SK-N-SH (cell line): ENCODE data around the gene GPC5. TPM values are rescaled to one million over a fixed set of nuclear protein-coding genes. Genes with fewer than 3 reads are reported as not detected.

ENCODE experiments used
- CTCF ChIA-PET: fragments of 300-600, 350-600 bp; formaldehyde crosslinking; extraction: SDS; loops from one replicate; lab custom pipeline; 2021; lab: Yijun Ruan, JAX
- POLR2A ChIA-PET: fragments of 350-600 bp; sonication (Branson Sonifier 250); formaldehyde crosslinking; extraction: SDS; loops from one replicate; lab custom pipeline; 2020; ENCODE audit warnings: antibody characterized with exemption, inconsistent platforms; lab: Yijun Ruan, JAX
- DNase-seq: peaks from one replicate; pipeline ENCODE4 v3.0.0; 2012
- H2AFZ ChIP-seq: fragments of 200-600 bp; sonication (generic); 2 replicates; pipeline ENCODE4 v1.8.1; 2016; ENCODE audit warnings: antibody characterized with exemption, mild to moderate bottlenecking, low read depth
- H3F3A ChIP-seq: fragments of 200-600 bp; sonication (generic); replicated peaks from 2 replicates; pipeline ENCODE3; 2016; ENCODE audit warnings: antibody characterized with exemption, mild to moderate bottlenecking; ENCODE audit not compliant: insufficient read depth
- H3K27ac ChIP-seq, 2 experiments: fragments of 200-500 bp in 1 of 2; fragments of 200-600 bp in 1 of 2; sonication (Bioruptor generic) in 1 of 2; sonication (generic), shearing (Covaris generic) in 1 of 2; 2 replicates each; pipeline versions ENCODE4 v1.5.1 to v1.6.1; 2014 to 2016; ENCODE audit warnings: low read depth in 2 of 2, inconsistent platforms in 1 of 2, low read length in 1 of 2, mild to moderate bottlenecking in 1 of 2, mixed read lengths in 1 of 2
- H3K27me3 ChIP-seq: fragments of 200-600 bp; sonication (generic), shearing (Covaris generic); 2 replicates; pipeline ENCODE4 v1.6.1; 2016; ENCODE audit warnings: mixed run types; ENCODE audit not compliant: insufficient read depth
- H3K36me3 ChIP-seq, 2 experiments: fragments of 200-500 bp in 1 of 2; fragments of 200-600 bp in 1 of 2; sonication (Bioruptor generic) in 1 of 2; sonication (generic) in 1 of 2; replicated peaks in 1 of 2; 2 replicates each; pipeline versions ENCODE3 to v1.5.1; 2014 to 2016; ENCODE audit warnings: low read length in 1 of 2, mild to moderate bottlenecking in 1 of 2; ENCODE audit not compliant: insufficient read depth in 2 of 2, control insufficient read depth in 1 of 2
- H3K4me1 ChIP-seq, 2 experiments: fragments of 200-500 bp in 1 of 2; fragments of 200-600 bp in 1 of 2; sonication (Bioruptor generic) in 1 of 2; sonication (generic), shearing (Covaris generic) in 1 of 2; 2 replicates each; pipeline versions ENCODE4 v1.5.1 to v1.6.1; 2014 to 2016; ENCODE audit warnings: low read depth in 1 of 2, low read length in 1 of 2, mixed run types in 1 of 2; ENCODE audit not compliant: insufficient read depth in 2 of 2, control insufficient read depth in 1 of 2
- H3K4me2 ChIP-seq: fragments of 200-600 bp; sonication (generic), shearing (Covaris generic); 2 replicates; pipeline ENCODE4 v1.6.1; 2017; ENCODE audit warnings: mixed run types
- H3K4me3 ChIP-seq, 2 experiments: fragments of 200-500 bp in 1 of 2; fragments of 200-600 bp in 1 of 2; sonication (Bioruptor generic) in 1 of 2; sonication (generic), shearing (Covaris generic) in 1 of 2; 2 replicates each; pipeline versions ENCODE4 v1.5.1 to v1.8.1; 2014 to 2016; ENCODE audit warnings: low read depth in 2 of 2, inconsistent platforms in 1 of 2, low read length in 1 of 2, mild to moderate bottlenecking in 1 of 2, mixed read lengths in 1 of 2, moderate library complexity in 1 of 2
- H3K79me2 ChIP-seq: fragments of 200-600 bp; sonication (generic); 2 replicates; pipeline ENCODE4 v1.8.1; 2017; ENCODE audit warnings: mild to moderate bottlenecking; ENCODE audit not compliant: insufficient read depth
- H3K9ac ChIP-seq: fragments of 200-600 bp; sonication (generic); 2 replicates; pipeline ENCODE4 v1.6.1; 2017; ENCODE audit warnings: mixed run types
- H3K9me2 ChIP-seq: fragments of 200-600 bp; sonication (generic); 2 replicates; pipeline ENCODE4 v1.6.1; 2017; ENCODE audit warnings: mixed run types
- H3K9me3 ChIP-seq: fragments of 200-600 bp; sonication (generic); 2 replicates; pipeline ENCODE4 v1.6.1; 2017; ENCODE audit warnings: mixed run types, mild to moderate bottlenecking, moderate library complexity
- H4K20me1 ChIP-seq: fragments of 200-600 bp; sonication (generic); 2 replicates; pipeline ENCODE4 v1.6.1; 2017; ENCODE audit warnings: mild to moderate bottlenecking, mixed run types; ENCODE audit not compliant: insufficient read depth
- ELF1 ChIP-seq: IDR thresholded peaks from 2 replicates; pipeline ENCODE4 v1.4.0; 2012
- FOXJ3 ChIP-seq: sonication (generic); formaldehyde crosslinking; IDR thresholded peaks from 2 replicates; pipeline ENCODE4 v1.5.1; 2020; ENCODE audit warnings: mild to moderate bottlenecking, missing genetic modification reagents
- FOXM1 ChIP-seq: IDR thresholded peaks from 2 replicates; pipeline ENCODE4 v1.4.0; 2012; ENCODE audit warnings: low read depth, mild to moderate bottlenecking
- GABPA ChIP-seq: IDR thresholded peaks from 2 replicates; pipeline ENCODE4 v1.4.0; 2012; ENCODE audit warnings: low read depth, mild to moderate bottlenecking
- GATA2 ChIP-seq: sonication (generic); formaldehyde crosslinking; IDR thresholded peaks from 2 replicates; pipeline ENCODE4 v1.5.0; 2020; ENCODE audit warnings: mild to moderate bottlenecking, missing genetic modification reagents
- JUND ChIP-seq: IDR thresholded peaks from 2 replicates; pipeline ENCODE4 v1.4.0; 2012
- POLR2AphosphoS5 ChIP-seq: IDR thresholded peaks from 2 replicates; pipeline ENCODE4 v1.6.1; 2012; ENCODE audit warnings: low read depth, low read length
- RFX5 ChIP-seq: IDR thresholded peaks from 2 replicates; pipeline ENCODE4 v1.6.1; 2012; ENCODE audit warnings: mild to moderate bottlenecking, improper control_type of control experiment, low read length
- SMC3 ChIP-seq: IDR thresholded peaks from 2 replicates; pipeline ENCODE4 v1.6.1; 2012; ENCODE audit warnings: low read depth, low read length, improper control_type of control experiment
- TEAD4 ChIP-seq: IDR thresholded peaks from 2 replicates; pipeline ENCODE4 v1.4.0; 2012; ENCODE audit warnings: mild to moderate bottlenecking, borderline replicate concordance; ENCODE audit not compliant: insufficient read depth
- polyA plus RNA-seq, 3 experiments: library from polyadenylated mRNA; depleted of rRNA; stranded (reverse); fragments of >200 nt; gene quantifications; 2 replicates each; pipeline ENCODE4 v1.2.3, GENCODE V29; 2012
- TF ChIP-seq, protein P1 (sequence below): IDR thresholded peaks from 2 replicates; pipeline ENCODE4 v1.6.1; 2012; ENCODE audit warnings: mild to moderate bottlenecking, low read depth, low read length, moderate library complexity
- TF ChIP-seq, protein P2 (sequence below): fragments of 200-600 bp; sonication (generic); IDR thresholded peaks from 2 replicates; pipeline ENCODE4 v1.6.1; 2017; ENCODE audit warnings: antibody characterized with exemption, mild to moderate bottlenecking, moderate library complexity
- TF ChIP-seq, protein P3 (sequence below): fragments of 150-350 bp; IDR thresholded peaks from 2 replicates; pipeline ENCODE4 v1.6.1; 2017; ENCODE audit warnings: antibody characterized with exemption, low read length, low read depth, borderline replicate concordance
- TF ChIP-seq, protein P4 (sequence below): fragments of 150-350 bp; IDR thresholded peaks from 2 replicates; pipeline ENCODE4 v1.6.1; 2016; ENCODE audit warnings: mild to moderate bottlenecking, low read depth, low read length

GPC5 gene
- polyA plus RNA-seq, 1 of the 3 experiments (the other 2 are of a cell fraction), result 0.03 TPM

DNA sequence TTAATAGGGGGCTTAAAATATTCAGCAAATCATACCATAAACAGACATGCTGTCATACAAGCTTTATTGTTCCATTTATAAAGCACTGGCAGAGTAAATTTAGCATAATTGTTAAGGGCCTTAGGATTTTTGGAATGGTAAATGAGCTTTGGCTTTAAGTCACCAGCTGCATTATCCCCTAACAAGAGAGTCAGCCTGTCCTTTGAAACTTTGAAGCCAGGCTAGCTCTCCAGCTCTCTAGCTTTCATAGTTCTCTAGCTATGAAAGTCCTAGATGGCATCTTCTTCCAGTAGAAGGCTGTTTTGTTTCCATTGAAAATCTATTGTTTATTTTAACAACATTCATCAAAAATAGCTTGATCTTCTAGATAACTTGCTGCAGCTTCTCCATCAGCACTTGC lies 1407.3 kb downstream of the GPC5 start:
- no peak overlapping the region for H2AFZ ChIP-seq
- H3K27me3 ChIP-seq, result no peaks in the 10 kb centered on the region
- DNase-seq, result no peak
- no peaks in the 10 kb centered on the region; a peak in 1 of 4 replicates for H3K4me1 ChIP-seq
- no peak overlapping the region for H3K9ac ChIP-seq
- peaks cover 5% of the 10 kb centered on the region for H3F3A ChIP-seq
- no peaks in the 10 kb centered on the region for H3K9me3 ChIP-seq
- no peak overlapping the region for H3K4me2 ChIP-seq
- H3K9me2 ChIP-seq, result no peaks in the 10 kb centered on the region
- no peak overlapping the region for H3K27ac ChIP-seq
- H3K4me3 ChIP-seq, result no peak overlapping the region
- no peaks in the 10 kb centered on the region for H3K79me2 ChIP-seq
- ChIA-PET CTCF (interaction anchor here (0.9 kb wide), 1 partner anchor 9 kb away, joined by 4 read pairs; no protein-coding TSS in a partner anchor), POLR2A (no interaction called here)
- no peaks in the 10 kb centered on the region for H3K36me3 ChIP-seq
- no peaks in the 10 kb centered on the region for H4K20me1 ChIP-seq
- TF ChIP-seq, protein P1, sequence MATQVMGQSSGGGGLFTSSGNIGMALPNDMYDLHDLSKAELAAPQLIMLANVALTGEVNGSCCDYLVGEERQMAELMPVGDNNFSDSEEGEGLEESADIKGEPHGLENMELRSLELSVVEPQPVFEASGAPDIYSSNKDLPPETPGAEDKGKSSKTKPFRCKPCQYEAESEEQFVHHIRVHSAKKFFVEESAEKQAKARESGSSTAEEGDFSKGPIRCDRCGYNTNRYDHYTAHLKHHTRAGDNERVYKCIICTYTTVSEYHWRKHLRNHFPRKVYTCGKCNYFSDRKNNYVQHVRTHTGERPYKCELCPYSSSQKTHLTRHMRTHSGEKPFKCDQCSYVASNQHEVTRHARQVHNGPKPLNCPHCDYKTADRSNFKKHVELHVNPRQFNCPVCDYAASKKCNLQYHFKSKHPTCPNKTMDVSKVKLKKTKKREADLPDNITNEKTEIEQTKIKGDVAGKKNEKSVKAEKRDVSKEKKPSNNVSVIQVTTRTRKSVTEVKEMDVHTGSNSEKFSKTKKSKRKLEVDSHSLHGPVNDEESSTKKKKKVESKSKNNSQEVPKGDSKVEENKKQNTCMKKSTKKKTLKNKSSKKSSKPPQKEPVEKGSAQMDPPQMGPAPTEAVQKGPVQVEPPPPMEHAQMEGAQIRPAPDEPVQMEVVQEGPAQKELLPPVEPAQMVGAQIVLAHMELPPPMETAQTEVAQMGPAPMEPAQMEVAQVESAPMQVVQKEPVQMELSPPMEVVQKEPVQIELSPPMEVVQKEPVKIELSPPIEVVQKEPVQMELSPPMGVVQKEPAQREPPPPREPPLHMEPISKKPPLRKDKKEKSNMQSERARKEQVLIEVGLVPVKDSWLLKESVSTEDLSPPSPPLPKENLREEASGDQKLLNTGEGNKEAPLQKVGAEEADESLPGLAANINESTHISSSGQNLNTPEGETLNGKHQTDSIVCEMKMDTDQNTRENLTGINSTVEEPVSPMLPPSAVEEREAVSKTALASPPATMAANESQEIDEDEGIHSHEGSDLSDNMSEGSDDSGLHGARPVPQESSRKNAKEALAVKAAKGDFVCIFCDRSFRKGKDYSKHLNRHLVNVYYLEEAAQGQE, result no peak
- TF ChIP-seq, protein P2, sequence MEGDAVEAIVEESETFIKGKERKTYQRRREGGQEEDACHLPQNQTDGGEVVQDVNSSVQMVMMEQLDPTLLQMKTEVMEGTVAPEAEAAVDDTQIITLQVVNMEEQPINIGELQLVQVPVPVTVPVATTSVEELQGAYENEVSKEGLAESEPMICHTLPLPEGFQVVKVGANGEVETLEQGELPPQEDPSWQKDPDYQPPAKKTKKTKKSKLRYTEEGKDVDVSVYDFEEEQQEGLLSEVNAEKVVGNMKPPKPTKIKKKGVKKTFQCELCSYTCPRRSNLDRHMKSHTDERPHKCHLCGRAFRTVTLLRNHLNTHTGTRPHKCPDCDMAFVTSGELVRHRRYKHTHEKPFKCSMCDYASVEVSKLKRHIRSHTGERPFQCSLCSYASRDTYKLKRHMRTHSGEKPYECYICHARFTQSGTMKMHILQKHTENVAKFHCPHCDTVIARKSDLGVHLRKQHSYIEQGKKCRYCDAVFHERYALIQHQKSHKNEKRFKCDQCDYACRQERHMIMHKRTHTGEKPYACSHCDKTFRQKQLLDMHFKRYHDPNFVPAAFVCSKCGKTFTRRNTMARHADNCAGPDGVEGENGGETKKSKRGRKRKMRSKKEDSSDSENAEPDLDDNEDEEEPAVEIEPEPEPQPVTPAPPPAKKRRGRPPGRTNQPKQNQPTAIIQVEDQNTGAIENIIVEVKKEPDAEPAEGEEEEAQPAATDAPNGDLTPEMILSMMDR, result no peak
- TF ChIP-seq, protein P3, sequence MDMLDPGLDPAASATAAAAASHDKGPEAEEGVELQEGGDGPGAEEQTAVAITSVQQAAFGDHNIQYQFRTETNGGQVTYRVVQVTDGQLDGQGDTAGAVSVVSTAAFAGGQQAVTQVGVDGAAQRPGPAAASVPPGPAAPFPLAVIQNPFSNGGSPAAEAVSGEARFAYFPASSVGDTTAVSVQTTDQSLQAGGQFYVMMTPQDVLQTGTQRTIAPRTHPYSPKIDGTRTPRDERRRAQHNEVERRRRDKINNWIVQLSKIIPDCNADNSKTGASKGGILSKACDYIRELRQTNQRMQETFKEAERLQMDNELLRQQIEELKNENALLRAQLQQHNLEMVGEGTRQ, result no peak
- TF ChIP-seq FOXJ3 (CRISPR knock-in tag), result no peak
- TF ChIP-seq GABPA, result no peak
- TF ChIP-seq RFX5, result no peak
- no peak for TF ChIP-seq TEAD4
- no peak for TF ChIP-seq ELF1
- TF ChIP-seq, protein P4, sequence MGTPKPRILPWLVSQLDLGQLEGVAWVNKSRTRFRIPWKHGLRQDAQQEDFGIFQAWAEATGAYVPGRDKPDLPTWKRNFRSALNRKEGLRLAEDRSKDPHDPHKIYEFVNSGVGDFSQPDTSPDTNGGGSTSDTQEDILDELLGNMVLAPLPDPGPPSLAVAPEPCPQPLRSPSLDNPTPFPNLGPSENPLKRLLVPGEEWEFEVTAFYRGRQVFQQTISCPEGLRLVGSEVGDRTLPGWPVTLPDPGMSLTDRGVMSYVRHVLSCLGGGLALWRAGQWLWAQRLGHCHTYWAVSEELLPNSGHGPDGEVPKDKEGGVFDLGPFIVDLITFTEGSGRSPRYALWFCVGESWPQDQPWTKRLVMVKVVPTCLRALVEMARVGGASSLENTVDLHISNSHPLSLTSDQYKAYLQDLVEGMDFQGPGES, result no peak
- no peak for TF ChIP-seq GATA2
- TF ChIP-seq JUND, result no peak
- TF ChIP-seq SMC3, result no peak
- no peak for TF ChIP-seq POLR2AphosphoS5
- TF ChIP-seq FOXM1, result no peak
